HCT116 (cell line): Measurements from ENCODE around the gene BZW2.

Source experiments
- POLR2A ChIP-seq: IDR thresholded peaks from 2 replicates; pipeline ENCODE4 v1.7.0; 2011; ENCODE audit warnings: borderline replicate concordance; ENCODE audit not compliant: insufficient read depth, insufficient read length; ENCODE audit errors: extremely low read depth
- TF ChIP-seq, protein P1 (sequence below), 3 experiments: fragments of 200-600 bp in 1 of 3; sonication (generic) in 1 of 3; IDR thresholded peaks in 2 of 3; conservative IDR thresholded peaks in 1 of 3; 2 replicates each; pipeline ENCODE4 v1.5.1; 2012 to 2017; ENCODE audit warnings: low read depth in 2 of 3, low read length in 2 of 3, antibody characterized with exemption in 1 of 3, borderline replicate concordance in 1 of 3, control low read depth in 1 of 3, mild to moderate bottlenecking in 1 of 3, mixed read lengths in 1 of 3, mixed run types in 1 of 3, moderate library complexity in 1 of 3; ENCODE audit not compliant: insufficient read depth in 1 of 3
- TF ChIP-seq, protein P2 (sequence below): IDR thresholded peaks from 2 replicates; pipeline ENCODE4 v1.6.1; 2011; ENCODE audit warnings: mild to moderate bottlenecking, low read length, moderate library complexity; ENCODE audit not compliant: insufficient replicate concordance; ENCODE audit errors: extremely low read depth

DNA sequence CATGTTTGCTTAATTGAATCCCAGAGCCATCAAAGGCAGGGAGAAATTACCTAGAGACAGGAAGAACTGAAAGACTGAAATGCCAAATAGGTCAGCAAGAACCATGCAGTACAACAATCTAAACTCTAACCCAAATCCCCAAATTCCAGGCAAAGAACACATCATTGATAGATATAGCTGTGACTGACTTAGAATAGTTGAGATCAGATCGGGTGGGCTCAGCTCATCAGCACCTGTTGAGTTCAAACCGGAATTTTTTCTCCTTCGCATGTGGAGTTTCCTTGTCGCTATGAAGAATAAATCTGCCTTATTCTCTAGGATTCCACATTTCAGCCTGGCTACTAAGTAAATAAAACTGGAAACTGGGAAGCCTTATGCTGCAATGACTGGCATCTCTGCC, 1.8 kb upstream of the BZW2 start:
- TF ChIP-seq, protein P1, sequence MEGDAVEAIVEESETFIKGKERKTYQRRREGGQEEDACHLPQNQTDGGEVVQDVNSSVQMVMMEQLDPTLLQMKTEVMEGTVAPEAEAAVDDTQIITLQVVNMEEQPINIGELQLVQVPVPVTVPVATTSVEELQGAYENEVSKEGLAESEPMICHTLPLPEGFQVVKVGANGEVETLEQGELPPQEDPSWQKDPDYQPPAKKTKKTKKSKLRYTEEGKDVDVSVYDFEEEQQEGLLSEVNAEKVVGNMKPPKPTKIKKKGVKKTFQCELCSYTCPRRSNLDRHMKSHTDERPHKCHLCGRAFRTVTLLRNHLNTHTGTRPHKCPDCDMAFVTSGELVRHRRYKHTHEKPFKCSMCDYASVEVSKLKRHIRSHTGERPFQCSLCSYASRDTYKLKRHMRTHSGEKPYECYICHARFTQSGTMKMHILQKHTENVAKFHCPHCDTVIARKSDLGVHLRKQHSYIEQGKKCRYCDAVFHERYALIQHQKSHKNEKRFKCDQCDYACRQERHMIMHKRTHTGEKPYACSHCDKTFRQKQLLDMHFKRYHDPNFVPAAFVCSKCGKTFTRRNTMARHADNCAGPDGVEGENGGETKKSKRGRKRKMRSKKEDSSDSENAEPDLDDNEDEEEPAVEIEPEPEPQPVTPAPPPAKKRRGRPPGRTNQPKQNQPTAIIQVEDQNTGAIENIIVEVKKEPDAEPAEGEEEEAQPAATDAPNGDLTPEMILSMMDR (IDR thresholded peaks at IDR 0.05 in 2 of 3, conservative IDR thresholded peaks at IDR 0.05 in 1 of 3; ENCODE audit: borderline replicate concordance in 1 of 3, insufficient read depth in 1 of 3, low read depth in 2 of 3, low read length in 2 of 3), result no peak
- TF ChIP-seq, protein P2, sequence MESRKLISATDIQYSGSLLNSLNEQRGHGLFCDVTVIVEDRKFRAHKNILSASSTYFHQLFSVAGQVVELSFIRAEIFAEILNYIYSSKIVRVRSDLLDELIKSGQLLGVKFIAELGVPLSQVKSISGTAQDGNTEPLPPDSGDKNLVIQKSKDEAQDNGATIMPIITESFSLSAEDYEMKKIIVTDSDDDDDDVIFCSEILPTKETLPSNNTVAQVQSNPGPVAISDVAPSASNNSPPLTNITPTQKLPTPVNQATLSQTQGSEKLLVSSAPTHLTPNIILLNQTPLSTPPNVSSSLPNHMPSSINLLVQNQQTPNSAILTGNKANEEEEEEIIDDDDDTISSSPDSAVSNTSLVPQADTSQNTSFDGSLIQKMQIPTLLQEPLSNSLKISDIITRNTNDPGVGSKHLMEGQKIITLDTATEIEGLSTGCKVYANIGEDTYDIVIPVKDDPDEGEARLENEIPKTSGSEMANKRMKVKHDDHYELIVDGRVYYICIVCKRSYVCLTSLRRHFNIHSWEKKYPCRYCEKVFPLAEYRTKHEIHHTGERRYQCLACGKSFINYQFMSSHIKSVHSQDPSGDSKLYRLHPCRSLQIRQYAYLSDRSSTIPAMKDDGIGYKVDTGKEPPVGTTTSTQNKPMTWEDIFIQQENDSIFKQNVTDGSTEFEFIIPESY, result no peak
- no peak for TF ChIP-seq POLR2A
